OCI-LY1 (cell line): ENCODE measurements around the gene PRKCA.

Source experiments
- H2AFZ ChIP-seq: fragments of 200-600 bp; sonication (generic), shearing (Covaris generic); 2 replicates; pipeline ENCODE4 v1.6.0; 2014; ENCODE audit warnings: antibody characterized with exemption, mild to moderate bottlenecking, low read length
- H3F3A ChIP-seq: fragments of 200-600 bp; sonication (generic), shearing (Covaris generic); 2 replicates; pipeline ENCODE4 v1.6.0; 2014; ENCODE audit warnings: mild to moderate bottlenecking, antibody characterized with exemption, low read length, moderate library complexity; ENCODE audit not compliant: insufficient read depth
- H3K27ac ChIP-seq: fragments of 200-600 bp; sonication (generic); 2 replicates; pipeline ENCODE4 v1.5.1; 2014; ENCODE audit warnings: low read length, mixed run types, mild to moderate bottlenecking, low read depth; ENCODE audit not compliant: poor library complexity, severe bottlenecking
- H3K27me3 ChIP-seq: fragments of 200-600 bp; sonication (generic); 2 replicates; pipeline ENCODE4 v1.6.0; 2014; ENCODE audit warnings: antibody characterized with exemption, mild to moderate bottlenecking, low read length, moderate library complexity; ENCODE audit not compliant: insufficient read depth
- H3K36me3 ChIP-seq: fragments of 200-600 bp; sonication (generic); 2 replicates; pipeline ENCODE4 v1.6.1; 2014; ENCODE audit warnings: mild to moderate bottlenecking, antibody characterized with exemption, low read length, moderate library complexity, mixed read lengths; ENCODE audit not compliant: insufficient read depth
- H3K4me1 ChIP-seq: fragments of 200-600 bp; sonication (generic); 2 replicates; pipeline ENCODE4 v1.5.1; 2014; ENCODE audit warnings: mild to moderate bottlenecking, low read length, moderate library complexity; ENCODE audit not compliant: insufficient read depth, severe bottlenecking
- H3K4me2 ChIP-seq: fragments of 200-600 bp; sonication (generic), shearing (Covaris generic); 2 replicates; pipeline ENCODE4 v1.6.1; 2014; ENCODE audit warnings: low read length
- H3K4me3 ChIP-seq: fragments of 200-600 bp; sonication (generic); 2 replicates; pipeline ENCODE4 v1.5.1; 2014; ENCODE audit warnings: low read length, low read depth, mild to moderate bottlenecking, mixed read lengths; ENCODE audit not compliant: poor library complexity, severe bottlenecking
- H3K79me2 ChIP-seq: fragments of 200-600 bp; shearing (Covaris generic); 2 replicates; pipeline ENCODE4 v1.6.1; 2016; ENCODE audit warnings: mixed run types, low read length, mixed read lengths; ENCODE audit not compliant: insufficient read depth
- H3K9ac ChIP-seq: fragments of 200-600 bp; sonication (generic), shearing (Covaris generic); 2 replicates; pipeline ENCODE4 v1.6.1; 2014; ENCODE audit warnings: mild to moderate bottlenecking, low read length, mixed read lengths
- H3K9me2 ChIP-seq: fragments of 200-600 bp; sonication (generic), shearing (Covaris generic); 2 replicates; pipeline ENCODE4 v1.6.1; 2014; ENCODE audit warnings: low read depth, mild to moderate bottlenecking, low read length, mixed read lengths
- H3K9me3 ChIP-seq: fragments of 200-600 bp; shearing (Covaris generic); 2 replicates; pipeline ENCODE4 v1.6.1; 2014; ENCODE audit warnings: low read length, mixed read lengths
- H4K20me1 ChIP-seq: fragments of 200-600 bp; sonication (generic), shearing (Covaris generic); 2 replicates; pipeline ENCODE4 v1.6.0; 2016; ENCODE audit warnings: mild to moderate bottlenecking, low read length; ENCODE audit not compliant: insufficient read depth
- EZH2 ChIP-seq: fragments of 200-600 bp; sonication (generic), shearing (Covaris generic); IDR thresholded peaks from 2 replicates; pipeline ENCODE4 v1.8.0; 2017; ENCODE audit warnings: borderline replicate concordance, mixed run types, mild to moderate bottlenecking, antibody characterized with exemption, low read length, moderate library complexity, mixed read lengths
- TF ChIP-seq, protein P1 (sequence below): fragments of 200-600 bp; sonication (generic), shearing (Covaris generic); IDR thresholded peaks from 2 replicates; pipeline ENCODE4 v1.5.1; 2017; ENCODE audit warnings: mild to moderate bottlenecking, antibody characterized with exemption, low read length, moderate library complexity, mixed read lengths

PRKCA gene

DNA sequence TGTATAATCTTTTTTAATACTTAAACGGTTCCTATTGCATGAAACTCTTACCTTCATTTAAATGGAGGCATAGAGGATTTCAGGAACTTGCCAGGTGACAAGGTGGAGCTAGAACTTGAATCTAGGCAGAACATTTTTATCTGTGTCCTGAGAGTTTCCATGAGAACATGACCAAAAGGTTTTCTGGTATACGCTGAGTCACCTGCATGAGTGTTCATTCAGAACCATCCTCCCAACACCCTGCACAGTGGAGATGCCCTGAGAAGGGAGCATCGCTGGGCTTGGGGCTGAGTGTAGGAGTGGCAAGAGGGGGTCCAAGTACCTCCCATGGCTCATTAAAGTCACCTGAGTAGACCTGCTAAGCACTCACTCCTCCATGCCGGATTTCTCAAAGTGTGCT, 362.8 kb downstream of the PRKCA start:
- Histone ChIP-seq H3K4me1 (peaks cover 12% of the 10 kb centered on the region), H3K9ac (no peak overlapping the region), H3K9me3 (no peaks in the 10 kb centered on the region; the same call in 1 of the 2 replicates), H4K20me1 (no peaks in the 10 kb centered on the region), H3F3A (no peaks in the 10 kb centered on the region), H3K4me2 (no peak overlapping the region), H3K79me2 (no peaks in the 10 kb centered on the region), H2AFZ (no peak overlapping the region), H3K4me3 (no peak overlapping the region), H3K27ac (no peak overlapping the region), H3K36me3 (no peaks in the 10 kb centered on the region; the same call in 1 of the 2 replicates), H3K27me3 (no peaks in the 10 kb centered on the region), H3K9me2 (no peaks in the 10 kb centered on the region)
- TF ChIP-seq, protein P1, sequence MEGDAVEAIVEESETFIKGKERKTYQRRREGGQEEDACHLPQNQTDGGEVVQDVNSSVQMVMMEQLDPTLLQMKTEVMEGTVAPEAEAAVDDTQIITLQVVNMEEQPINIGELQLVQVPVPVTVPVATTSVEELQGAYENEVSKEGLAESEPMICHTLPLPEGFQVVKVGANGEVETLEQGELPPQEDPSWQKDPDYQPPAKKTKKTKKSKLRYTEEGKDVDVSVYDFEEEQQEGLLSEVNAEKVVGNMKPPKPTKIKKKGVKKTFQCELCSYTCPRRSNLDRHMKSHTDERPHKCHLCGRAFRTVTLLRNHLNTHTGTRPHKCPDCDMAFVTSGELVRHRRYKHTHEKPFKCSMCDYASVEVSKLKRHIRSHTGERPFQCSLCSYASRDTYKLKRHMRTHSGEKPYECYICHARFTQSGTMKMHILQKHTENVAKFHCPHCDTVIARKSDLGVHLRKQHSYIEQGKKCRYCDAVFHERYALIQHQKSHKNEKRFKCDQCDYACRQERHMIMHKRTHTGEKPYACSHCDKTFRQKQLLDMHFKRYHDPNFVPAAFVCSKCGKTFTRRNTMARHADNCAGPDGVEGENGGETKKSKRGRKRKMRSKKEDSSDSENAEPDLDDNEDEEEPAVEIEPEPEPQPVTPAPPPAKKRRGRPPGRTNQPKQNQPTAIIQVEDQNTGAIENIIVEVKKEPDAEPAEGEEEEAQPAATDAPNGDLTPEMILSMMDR = no peak
- TF ChIP-seq EZH2 = no peak

DNA sequence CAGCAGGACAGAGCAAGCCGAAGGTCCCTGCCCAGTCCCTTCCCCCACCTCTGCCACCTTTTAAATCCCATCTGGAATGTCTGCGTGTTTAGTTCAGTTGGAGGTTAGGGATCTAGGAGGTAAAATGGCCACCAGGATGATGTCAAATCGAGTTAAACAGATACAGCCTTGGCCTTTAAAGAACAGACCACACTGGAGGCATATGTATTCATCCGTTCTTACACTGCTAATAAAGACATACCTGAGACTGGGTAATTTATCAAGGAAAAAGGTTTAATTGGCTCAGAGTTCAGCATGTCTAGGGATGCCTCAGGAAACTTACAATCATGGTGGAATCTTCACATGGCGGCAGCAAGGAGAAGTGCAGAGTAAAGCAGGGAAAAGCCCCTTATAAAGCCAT, 364.7 kb downstream of the PRKCA start:
- no peaks in the 10 kb centered on the region; the same call in 1 of the 2 replicates for H3K9me3 ChIP-seq
- H3K36me3 ChIP-seq = no peaks in the 10 kb centered on the region
- peaks cover 12% of the 10 kb centered on the region for H3K4me1 ChIP-seq
- H3K79me2 ChIP-seq = no peaks in the 10 kb centered on the region
- H3K9me2 ChIP-seq = no peaks in the 10 kb centered on the region
- H3K4me3 ChIP-seq = no peak overlapping the region
- no peak overlapping the region for H3K4me2 ChIP-seq
- no peak overlapping the region for H2AFZ ChIP-seq
- no peak for TF ChIP-seq EZH2
- TF ChIP-seq, protein P1 = no peak
- H4K20me1 ChIP-seq = no peaks in the 10 kb centered on the region
- H3K9ac ChIP-seq = no peak overlapping the region
- H3K27me3 ChIP-seq = no peaks in the 10 kb centered on the region
- no peaks in the 10 kb centered on the region for H3F3A ChIP-seq
- no peak overlapping the region for H3K27ac ChIP-seq

DNA sequence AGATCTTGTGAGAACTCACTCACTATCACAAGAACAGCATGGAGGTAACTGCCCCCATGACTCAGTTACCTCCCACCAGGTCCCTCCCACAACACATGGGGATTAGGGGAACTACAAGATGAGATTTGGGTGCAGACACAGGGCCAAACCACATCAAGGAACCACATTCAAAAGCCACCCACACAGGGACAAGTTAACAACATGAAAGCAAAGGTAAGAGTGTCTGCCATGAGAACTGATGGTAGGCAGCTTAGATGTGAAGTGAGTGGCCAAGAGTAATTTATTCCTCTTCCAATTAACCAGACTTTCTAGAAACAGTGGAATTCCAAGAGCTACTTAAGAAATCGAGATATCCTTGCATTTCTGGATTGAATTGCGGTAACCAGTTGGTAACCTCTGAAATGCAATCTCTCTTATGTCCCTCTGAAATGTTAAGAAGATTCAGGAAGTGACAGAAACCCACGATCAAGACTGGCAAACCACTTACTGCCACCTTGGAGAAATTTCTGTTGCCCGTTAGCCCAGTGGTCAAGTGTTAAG, 365.1 kb downstream of the PRKCA start:
- Histone ChIP-seq H3K4me1 (peaks cover 13% of the 10 kb centered on the region), H3K79me2 (no peaks in the 10 kb centered on the region), H3K9me2 (no peaks in the 10 kb centered on the region), H3K4me2 (no peak overlapping the region), H3K36me3 (no peaks in the 10 kb centered on the region), H3K4me3 (no peak overlapping the region), H3K9me3 (no peaks in the 10 kb centered on the region; the same call in 1 of the 2 replicates), H3K9ac (no peak overlapping the region), H3F3A (no peaks in the 10 kb centered on the region), H3K27me3 (no peaks in the 10 kb centered on the region), H2AFZ (no peak overlapping the region), H3K27ac (no peak overlapping the region), H4K20me1 (no peaks in the 10 kb centered on the region)
- TF ChIP-seq EZH2 = no peak
- TF ChIP-seq, protein P1 = no peak
